22Rv1 (cell line): ENCODE results near the gene DNM2.

Source experiments
- ZFX ChIP-seq: fragments of 450-650 bp; IDR thresholded peaks from 2 replicates; pipeline ENCODE4 v1.6.1; 2017; ENCODE audit warnings: antibody characterized with exemption, borderline replicate concordance
- TF ChIP-seq, protein P1 (sequence below): fragments of 450-650 bp; IDR thresholded peaks from 2 replicates; pipeline ENCODE4 v1.5.1; 2017; ENCODE audit warnings: mild to moderate bottlenecking

DNA sequence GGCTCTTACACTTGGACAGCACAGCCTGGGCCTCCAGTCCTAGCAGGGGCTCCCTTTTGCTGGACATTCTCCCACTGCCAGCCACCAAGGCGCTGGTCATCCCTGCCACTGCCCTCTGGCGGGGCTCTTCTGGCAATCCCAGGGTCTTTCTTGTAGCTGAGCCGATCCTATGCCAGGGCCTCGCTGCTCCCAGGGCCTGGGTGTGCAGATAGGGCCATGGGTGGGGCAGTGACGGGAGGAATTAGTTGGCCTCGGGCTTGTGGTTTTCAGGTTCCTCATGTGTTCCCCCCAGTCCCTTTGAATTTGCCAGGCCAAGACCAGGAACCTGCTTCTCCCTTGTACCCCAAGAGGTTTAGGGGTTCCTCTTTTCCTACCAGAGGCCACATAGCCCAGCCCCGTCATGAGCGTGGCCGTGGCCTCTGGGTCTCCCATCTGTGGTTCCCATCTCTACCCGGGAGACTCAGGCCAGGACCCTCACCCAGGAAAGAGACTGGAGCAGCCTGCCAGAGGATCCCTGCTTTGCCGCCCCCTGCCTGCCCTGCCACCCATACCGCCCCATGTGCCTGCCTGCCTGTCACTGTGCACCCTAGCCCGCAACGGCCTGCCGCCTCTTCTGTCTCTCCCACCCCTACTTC is 91.9 kb downstream of the DNM2 start:
- TF ChIP-seq, protein P1, sequence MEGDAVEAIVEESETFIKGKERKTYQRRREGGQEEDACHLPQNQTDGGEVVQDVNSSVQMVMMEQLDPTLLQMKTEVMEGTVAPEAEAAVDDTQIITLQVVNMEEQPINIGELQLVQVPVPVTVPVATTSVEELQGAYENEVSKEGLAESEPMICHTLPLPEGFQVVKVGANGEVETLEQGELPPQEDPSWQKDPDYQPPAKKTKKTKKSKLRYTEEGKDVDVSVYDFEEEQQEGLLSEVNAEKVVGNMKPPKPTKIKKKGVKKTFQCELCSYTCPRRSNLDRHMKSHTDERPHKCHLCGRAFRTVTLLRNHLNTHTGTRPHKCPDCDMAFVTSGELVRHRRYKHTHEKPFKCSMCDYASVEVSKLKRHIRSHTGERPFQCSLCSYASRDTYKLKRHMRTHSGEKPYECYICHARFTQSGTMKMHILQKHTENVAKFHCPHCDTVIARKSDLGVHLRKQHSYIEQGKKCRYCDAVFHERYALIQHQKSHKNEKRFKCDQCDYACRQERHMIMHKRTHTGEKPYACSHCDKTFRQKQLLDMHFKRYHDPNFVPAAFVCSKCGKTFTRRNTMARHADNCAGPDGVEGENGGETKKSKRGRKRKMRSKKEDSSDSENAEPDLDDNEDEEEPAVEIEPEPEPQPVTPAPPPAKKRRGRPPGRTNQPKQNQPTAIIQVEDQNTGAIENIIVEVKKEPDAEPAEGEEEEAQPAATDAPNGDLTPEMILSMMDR = no peak
- TF ChIP-seq ZFX = no peak
